Measurements from ENCODE around the gene RSL1D1. TPM values are rescaled to one million over a fixed set of nuclear protein-coding genes. Genes with fewer than 3 reads are reported as not detected.
A peak's percentile ranks its signal among the peaks of the same experiment; 100 is the strongest.

Gene RSL1D1
- total RNA-seq, 4 donors from 2014 or later = 215 to 302 (median 259) TPM

GRCh38 chr16:11852092-11852809 is 909 bp upstream of the RSL1D1 start:
- Histone ChIP-seq H3K27me3 (no peaks in the 10 kb centered on the region), H3K36me3 (peaks cover 0 to 29% of the 10 kb centered on the region in 2 donors), H3K4me3 (peak overlapping the region; percentile 87 to 98 (median 92)), H3K9me3 (no peaks in the 10 kb centered on the region), H3K27ac (peak overlapping the region; percentile 95 to 98 (median 96)), H3K4me1 (peaks cover 42 to 47% of the 10 kb centered on the region in 2 donors)
- in situ Hi-C loops (cut with MboI; ENCODE audit: low sequenced_read_pairs in 4 of 4) (loop anchor here in 1 of 4 donors (5.0 to 25.0 kb wide), 2 partner anchors 55 to 210 kb away; partner anchors contain the start of gene ZC3H7A), intact Hi-C loops (cut with DNase I; ENCODE audit: low total_unique reads) (loop anchor here (1.0 to 10.0 kb wide), 3 partner anchors 64 to 213 kb away; partner anchors contain the start of gene TXNDC11)
- no peak for TF ChIP-seq POLR2A (IDR thresholded peaks at IDR 0.05)
- TF ChIP-seq CTCF (IDR thresholded peaks at IDR 0.05 in 4 of 5, conservative IDR thresholded peaks at IDR 0.05 in 1 of 5) = no peak
- ATAC-seq (no peak), DNase-seq (no peak)

- in situ Hi-C loops (cut with MboI; ENCODE audit: low sequenced_read_pairs in 4 of 4) = no loop called here
- H3K4me3 ChIP-seq = no peak overlapping the region
- H3K27ac ChIP-seq = peak overlapping the region; percentile 14 to 98 (median 96)
- H3K4me1 ChIP-seq = peaks cover 24 to 27% of the 10 kb centered on the region in 2 donors
- no peaks in the 10 kb centered on the region for H3K27me3 ChIP-seq
- ATAC-seq (no peak), DNase-seq (no peak)
- intact Hi-C loops (cut with DNase I; ENCODE audit: low total_unique reads) = loop anchor here (10.0 kb wide), 1 partner anchor 904 kb away; the partner anchor contains the start of genes CLEC16A and DEXI
- H3K36me3 ChIP-seq = peaks cover 9 to 63% of the 10 kb centered on the region in 2 donors
- no peak for TF ChIP-seq CTCF (IDR thresholded peaks at IDR 0.05 in 4 of 5, conservative IDR thresholded peaks at IDR 0.05 in 1 of 5)
- TF ChIP-seq POLR2A (IDR thresholded peaks at IDR 0.05) = no peak
- H3K9me3 ChIP-seq = no peaks in the 10 kb centered on the region
Observed at GRCh38 chr16:11848842-11849241, 2.5 kb downstream of the RSL1D1 start.

- H3K4me3 ChIP-seq = no peak overlapping the region
- H3K27ac ChIP-seq = no peak overlapping the region
- DNase-seq (no peak), ATAC-seq (no peak)
- H3K9me3 ChIP-seq = no peaks in the 10 kb centered on the region
- peaks cover 4 to 5% of the 10 kb centered on the region in 2 donors for H3K4me1 ChIP-seq
- peaks cover 9 to 96% of the 10 kb centered on the region in 2 donors for H3K36me3 ChIP-seq
- in situ Hi-C loops (cut with MboI; ENCODE audit: low sequenced_read_pairs in 4 of 4) = no loop called here
- no peaks in the 10 kb centered on the region for H3K27me3 ChIP-seq
- intact Hi-C loops (cut with DNase I; ENCODE audit: low total_unique reads) = loop anchor here (10.0 kb wide), 1 partner anchor 900 kb away; the partner anchor contains the start of genes CLEC16A and DEXI
- TF ChIP-seq POLR2A (IDR thresholded peaks at IDR 0.05) (no peak), CTCF (IDR thresholded peaks at IDR 0.05 in 4 of 5, conservative IDR thresholded peaks at IDR 0.05 in 1 of 5) (no peak)
Observed at GRCh38 chr16:11844499-11844898, 6.8 kb downstream of the RSL1D1 start.

GRCh38 chr16:11843861-11844260 is 7.5 kb downstream of the RSL1D1 start:
- ATAC-seq = no peak
- TF ChIP-seq CTCF (IDR thresholded peaks at IDR 0.05 in 4 of 5, conservative IDR thresholded peaks at IDR 0.05 in 1 of 5) (no peak), POLR2A (IDR thresholded peaks at IDR 0.05) (no peak)
- Histone ChIP-seq H3K4me1 (no peaks in the 10 kb centered on the region), H3K27ac (peak overlapping the region in 1 of 4 donors; percentile 36), H3K9me3 (no peaks in the 10 kb centered on the region), H3K4me3 (no peak overlapping the region), H3K36me3 (peaks cover 9 to 96% of the 10 kb centered on the region in 2 donors), H3K27me3 (no peaks in the 10 kb centered on the region)
- in situ Hi-C loops (cut with MboI; ENCODE audit: low sequenced_read_pairs in 4 of 4) (no loop called here), intact Hi-C loops (cut with DNase I; ENCODE audit: low total_unique reads) (loop anchor here (10.0 kb wide), 1 partner anchor 899 kb away; the partner anchor contains the start of genes CLEC16A and DEXI)
- DNase-seq = no peak
